ENCODE measurements around the gene ZNF529. TPM values are rescaled to one million over a fixed set of nuclear protein-coding genes. Genes with fewer than 3 reads are reported as not detected.
A peak's percentile ranks its signal among the peaks of the same experiment; 100 is the strongest.
"Not testable (repeated sequence)": the region's sequence is repeated elsewhere in the genome, so short reads cannot be mapped to it uniquely, and the experiment has no call there.

The ZNF529 gene
- total RNA-seq (2014; rRNA removed; shearing (Covaris generic)): 3.8 and 5.5 TPM in 2 replicates
- polyA plus RNA-seq (2015; cell fraction: cytosol; rRNA removed): 2.7 and 3.1 TPM in 2 replicates
- polyA plus RNA-seq (2015; cell fraction: nucleus; rRNA removed): 11.6 and 14.8 TPM in 2 replicates

DNA sequence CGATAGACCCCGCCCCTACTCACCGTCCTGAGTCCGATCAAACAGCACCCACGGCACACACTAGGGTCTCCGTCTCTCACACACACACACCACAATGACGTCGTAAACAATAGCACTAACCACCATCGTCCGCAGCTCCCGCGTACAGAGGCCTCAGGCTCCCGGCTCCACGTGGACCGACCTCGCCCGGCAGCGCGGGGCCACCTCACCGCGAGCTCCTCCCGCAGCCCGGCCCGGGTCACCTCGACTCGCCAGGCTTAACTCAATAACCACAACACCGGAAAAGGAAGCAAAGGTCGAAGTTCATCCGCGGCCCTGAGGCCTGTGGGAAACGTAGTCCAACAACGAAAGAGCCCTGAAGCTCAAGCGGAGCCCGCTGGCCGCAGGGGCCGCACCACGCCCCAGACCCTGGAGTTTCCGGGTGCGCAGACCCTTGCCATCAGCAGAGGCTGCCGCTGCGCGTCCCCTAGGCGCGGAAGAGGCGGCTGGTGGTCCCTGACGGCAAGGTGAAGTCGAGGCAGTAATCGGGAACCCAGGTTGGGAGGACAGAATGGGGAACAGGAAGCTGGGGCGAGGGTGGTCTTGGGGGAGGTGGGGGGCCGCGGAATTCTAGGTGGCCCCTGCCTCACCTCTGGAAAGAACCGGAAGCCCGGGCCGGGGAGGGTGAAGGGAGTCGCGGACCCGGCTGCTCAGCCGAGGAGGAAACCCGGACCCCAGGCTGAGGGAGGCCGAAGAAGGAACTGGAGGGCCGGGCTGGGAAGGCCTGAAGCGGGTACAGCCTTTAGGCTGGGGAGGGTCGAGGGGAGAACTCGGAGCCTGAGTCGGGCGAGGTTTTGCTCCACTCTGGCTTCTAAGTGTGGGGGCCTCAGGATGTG lies at the start of gene ZNF529:
ZNF529 (minus strand) TSS at position 273 of the 875 bp plus-strand sequence. CDS start 946 bp downstream, outside the sequence.
- peak; percentile 86 for DNase-seq (ENCODE audit: low read depth)

- no peak for DNase-seq (ENCODE audit: low read depth)
Observed at GRCh38 chr19:36605877-36606478, 32.9 kb upstream of the ZNF529 start.

GRCh38 chr19:36605101-36605876 lies 32.2 kb upstream of the ZNF529 start, which contains the start of gene ZNF382:
ZNF382 (plus strand) TSS chr19:36605313; CDS start chr19:36609915, 4,602 bp downstream.
- DNase-seq (ENCODE audit: low read depth): no peak

GRCh38 chr19:36604656-36605100 lies 31.6 kb upstream of the ZNF529 start:
- DNase-seq (ENCODE audit: low read depth): no peak

DNA sequence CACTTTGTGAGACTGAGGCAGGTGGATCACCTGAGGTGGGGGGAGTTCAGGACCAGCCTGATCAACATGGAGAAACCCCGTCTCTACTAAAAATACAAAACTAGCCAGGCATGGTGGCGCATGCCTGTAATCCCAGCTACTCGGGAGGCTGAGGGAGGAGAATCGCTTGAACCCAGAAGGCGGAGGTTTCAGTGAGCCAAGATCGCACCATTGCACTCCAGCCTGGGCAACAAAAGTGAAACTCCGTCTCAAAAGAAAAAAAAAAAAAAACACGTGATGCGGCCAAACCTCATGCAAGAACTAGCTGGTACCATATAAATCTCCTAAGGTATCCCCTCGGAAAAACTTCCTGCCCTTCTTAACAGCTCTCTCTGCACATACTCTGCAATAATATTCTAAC lies 29.6 kb upstream of the ZNF529 start:
- not testable (repeated sequence) for DNase-seq (ENCODE audit: low read depth)

GRCh38 chr19:36579255-36579654 lies 6.2 kb upstream of the ZNF529 start:
- DNase-seq (ENCODE audit: low read depth): no peak

GRCh38 chr19:36577271-36577996 lies 4.3 kb upstream of the ZNF529 start:
- no peak for DNase-seq (ENCODE audit: low read depth)

DNA sequence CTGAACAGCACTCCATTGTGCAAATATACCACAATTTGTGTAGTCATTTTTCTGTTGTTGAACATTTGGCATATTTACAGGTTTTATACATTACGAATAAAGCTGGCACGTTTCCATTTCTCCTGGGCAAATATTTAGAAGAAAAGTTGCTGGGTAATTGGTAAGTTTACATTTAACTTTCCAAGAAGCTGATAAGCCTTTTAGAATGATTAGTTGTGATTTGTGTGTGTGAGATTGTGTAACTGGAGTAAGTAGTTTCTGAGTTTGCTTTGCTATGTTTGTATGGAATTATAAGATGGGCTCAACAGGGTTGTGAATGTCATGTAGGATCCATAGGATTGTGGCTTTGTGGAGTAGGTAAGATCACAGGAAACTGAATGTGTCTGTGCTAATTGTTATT lies 1.6 kb upstream of the ZNF529 start:
- no peak for DNase-seq (ENCODE audit: low read depth)

- DNase-seq (ENCODE audit: low read depth): no peak
Observed at GRCh38 chr19:36573895-36574720, 1.0 kb upstream of the ZNF529 start.

- DNase-seq (ENCODE audit: low read depth): no peak
Observed at GRCh38 chr19:36572593-36573019, 486 bp downstream of the ZNF529 start.

GRCh38 chr19:36564391-36564790 lies 8.7 kb downstream of the ZNF529 start:
- no peak for DNase-seq (ENCODE audit: low read depth)

DNA sequence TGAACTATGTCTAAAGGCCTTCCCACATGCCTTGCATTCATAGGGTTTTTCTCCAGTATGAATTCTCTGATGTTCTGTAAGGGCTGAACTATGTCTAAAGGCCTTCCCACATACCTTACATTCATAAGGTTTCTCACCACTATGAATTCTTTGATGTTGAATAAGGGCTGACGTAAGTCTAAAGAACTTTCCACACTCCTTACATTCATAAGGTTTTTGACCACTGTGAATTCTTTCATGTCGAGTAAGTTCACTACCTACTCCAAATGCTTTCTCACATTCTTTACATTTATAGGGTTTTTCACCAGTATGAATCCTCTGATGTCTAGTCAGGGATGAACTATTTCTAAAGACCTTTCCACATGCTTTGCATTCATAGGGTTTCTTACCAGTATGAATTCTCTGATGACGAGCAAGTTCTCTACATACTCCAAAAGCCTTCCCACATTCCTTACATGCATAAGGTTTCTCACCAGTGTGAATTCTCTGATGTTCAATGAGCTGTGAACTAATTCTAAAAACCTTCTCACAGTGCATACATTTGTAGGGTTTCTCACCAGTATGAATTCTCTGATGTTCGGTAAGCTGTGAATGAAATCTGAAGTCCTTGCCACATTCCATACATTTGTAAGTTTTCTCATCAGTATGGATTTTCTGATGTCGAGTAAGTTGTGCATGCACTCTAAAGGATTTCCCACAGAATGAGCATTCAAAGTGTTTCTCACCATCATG lies 25.9 kb downstream of the ZNF529 start:
- peak; percentile 21 for DNase-seq (ENCODE audit: low read depth)

- no peak for DNase-seq (ENCODE audit: low read depth)
Observed at GRCh38 chr19:36528921-36529518, 44.1 kb downstream of the ZNF529 start.

DNA sequence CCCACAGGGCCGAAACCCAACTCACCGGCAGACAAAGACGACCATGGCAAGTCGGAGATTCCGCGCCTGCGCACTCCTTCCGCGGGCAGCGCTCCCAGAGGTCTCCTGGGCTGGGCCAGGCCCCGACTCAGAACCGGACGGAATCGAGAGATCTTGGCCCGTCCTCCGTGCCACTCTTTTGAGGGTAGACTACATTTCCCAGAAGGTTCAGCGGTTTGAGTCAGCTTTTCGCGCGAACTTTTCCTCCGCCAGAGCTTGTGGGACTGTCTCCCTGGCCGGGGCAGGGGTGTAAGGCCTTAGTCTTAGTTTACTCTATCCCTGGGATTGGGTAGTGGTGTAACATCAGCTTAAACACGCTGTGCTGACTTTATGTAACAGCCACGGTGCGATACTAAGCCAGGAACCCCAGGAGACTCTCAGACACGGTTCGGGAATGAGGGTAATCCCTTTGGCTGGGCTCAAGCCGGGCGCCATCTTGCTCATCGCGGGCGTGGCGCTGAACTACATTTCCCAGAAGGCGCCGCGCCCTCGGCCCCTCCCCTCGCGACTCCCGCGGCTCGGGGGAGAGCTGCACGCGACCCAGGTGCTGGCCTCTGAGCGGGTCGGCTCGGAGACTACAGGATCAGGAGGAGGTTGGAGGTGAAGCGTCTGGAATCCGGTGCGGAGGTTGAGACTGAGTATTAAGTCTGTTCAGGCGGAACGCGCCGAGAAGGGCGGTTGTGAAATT lies 44.7 kb downstream of the ZNF529 start, which contains the start of gene ZNF260:
ZNF260 (minus strand) TSS at position 78 of the 727 bp plus-strand sequence. CDS start 13,033 bp downstream, outside the sequence.
- DNase-seq (ENCODE audit: low read depth): peak; percentile 93

DNA sequence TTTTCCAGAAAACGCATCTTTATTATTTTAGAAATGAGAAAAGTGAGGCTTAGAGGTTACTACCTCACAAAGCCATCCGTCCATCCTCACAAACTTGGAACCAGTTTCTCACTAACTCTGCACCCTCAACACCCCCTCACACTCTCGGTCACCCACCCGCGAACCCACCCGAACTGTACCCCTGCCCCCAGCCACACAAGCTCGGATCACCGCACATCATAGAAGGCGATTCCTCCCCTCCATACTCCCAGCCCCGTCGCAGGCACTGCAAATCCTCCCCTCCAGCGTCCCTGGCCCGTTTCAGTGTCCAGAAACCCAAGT lies 45.3 kb downstream of the ZNF529 start:
- DNase-seq (ENCODE audit: low read depth): no peak

- DNase-seq (ENCODE audit: low read depth): no peak
Observed at GRCh38 chr19:36527341-36527740, 45.8 kb downstream of the ZNF529 start.

- DNase-seq (ENCODE audit: low read depth): no peak
Observed at GRCh38 chr19:36526581-36526980, 46.5 kb downstream of the ZNF529 start.

GRCh38 chr19:36524617-36525016 lies 48.5 kb downstream of the ZNF529 start:
- no peak for DNase-seq (ENCODE audit: low read depth)

Measured in HT1080 (cell line).